SK-N-SH treated with all-trans-retinoic acid at 6 μM for 48 hours (cell line): ENCODE measurements around the gene DOK1.
"Not testable (repeated sequence)": the region's sequence is repeated elsewhere in the genome, so short reads cannot be mapped to it uniquely, and the experiment has no call there.

Experiments used
- ATAC-seq: fragments of 200-7000 bp; cut with Tn5 transposase; 3 replicates; pipeline ENCODE4 v1.9.1; 2020; ENCODE audit warnings: mild to moderate bottlenecking, moderate library complexity
- ARNTL ChIP-seq: fragments of 450-650 bp; formaldehyde crosslinking; IDR thresholded peaks from 2 replicates; pipeline ENCODE4 v1.5.0; 2020; ENCODE audit warnings: low read depth, mild to moderate bottlenecking, moderate library complexity, borderline replicate concordance
- BACH2 ChIP-seq: fragments of 250-450 bp; sonication (Bioruptor Pico); IDR thresholded peaks from 2 replicates; pipeline ENCODE4 v1.9.0; 2021; ENCODE audit warnings: mild to moderate bottlenecking, borderline replicate concordance
- CSDC2 ChIP-seq: fragments of 250-450 bp; sonication (Bioruptor Pico); IDR thresholded peaks from 2 replicates; pipeline ENCODE4 v1.5.0; 2020; ENCODE audit warnings: mild to moderate bottlenecking, moderate library complexity
- GLIS3 ChIP-seq: fragments of 250-450 bp; sonication (Bioruptor Pico); IDR thresholded peaks from 2 replicates; pipeline ENCODE4 v1.5.0; 2020; ENCODE audit warnings: mild to moderate bottlenecking, moderate library complexity
- ISL1 ChIP-seq: fragments of 250-450 bp; sonication (Bioruptor Pico); IDR thresholded peaks from 2 replicates; pipeline ENCODE4 v2.1.2; 2022; ENCODE audit warnings: mild to moderate bottlenecking, moderate library complexity
- OSR1 ChIP-seq: fragments of 250-450 bp; sonication (Bioruptor Pico); IDR thresholded peaks from 2 replicates; pipeline ENCODE4 v1.8.0; 2022; ENCODE audit warnings: moderate library complexity, mild to moderate bottlenecking, inconsistent platforms
- PPARA ChIP-seq: fragments of 250-450 bp; sonication (Bioruptor Pico); IDR thresholded peaks from 2 replicates; pipeline ENCODE4 v1.5.0; 2020; ENCODE audit warnings: mild to moderate bottlenecking, borderline replicate concordance
- RARB ChIP-seq: fragments of 250-450 bp; sonication (Bioruptor Pico); IDR thresholded peaks from 2 replicates; pipeline ENCODE4 v1.8.0; 2021; ENCODE audit warnings: mild to moderate bottlenecking, moderate library complexity
- SNAI2 ChIP-seq: fragments of 250-450 bp; sonication (Bioruptor Pico); IDR thresholded peaks from 2 replicates; pipeline ENCODE4 v1.5.0; 2020; ENCODE audit warnings: mild to moderate bottlenecking, moderate library complexity
- TOX ChIP-seq: fragments of 250-450 bp; sonication (Bioruptor Pico); IDR thresholded peaks from 2 replicates; pipeline ENCODE4 v1.8.0; 2021; ENCODE audit warnings: mild to moderate bottlenecking, moderate library complexity, borderline replicate concordance
- ZC3H10 ChIP-seq: fragments of 250-450 bp; sonication (Bioruptor Pico); IDR thresholded peaks from 2 replicates; pipeline ENCODE4 v1.5.1; 2021; ENCODE audit warnings: mild to moderate bottlenecking, moderate library complexity
- ZFP3 ChIP-seq: fragments of 250-450 bp; sonication (Bioruptor Pico); IDR thresholded peaks from 2 replicates; pipeline ENCODE4 v1.5.0; 2020; ENCODE audit warnings: mild to moderate bottlenecking, moderate library complexity
- ZFP30 ChIP-seq: fragments of 450-650 bp; formaldehyde crosslinking; IDR thresholded peaks from 2 replicates; pipeline ENCODE4 v1.5.0; 2022; ENCODE audit warnings: mild to moderate bottlenecking, moderate library complexity
- ZNF565 ChIP-seq: fragments of 450-650 bp; formaldehyde crosslinking; conservative IDR thresholded peaks from 2 replicates; pipeline ENCODE4 v1.5.0; 2020; ENCODE audit warnings: low read depth, mild to moderate bottlenecking, moderate library complexity
- ZNF70 ChIP-seq: fragments of 450-650 bp; formaldehyde crosslinking; IDR thresholded peaks from 2 replicates; pipeline ENCODE4 v1.5.0; 2020; ENCODE audit warnings: mild to moderate bottlenecking, moderate library complexity
- ZNF8 ChIP-seq: fragments of 450-650 bp; formaldehyde crosslinking; IDR thresholded peaks from 2 replicates; pipeline ENCODE4 v1.5.0; 2020; ENCODE audit warnings: mild to moderate bottlenecking, moderate library complexity
- TF ChIP-seq, protein P1 (sequence below): fragments of 250-450 bp; sonication (Bioruptor Pico); IDR thresholded peaks from 2 replicates; pipeline ENCODE4 v1.5.1; 2021; ENCODE audit warnings: mild to moderate bottlenecking, moderate library complexity
- TF ChIP-seq, protein P2 (sequence below): fragments of 250-450 bp; sonication (Bioruptor Pico); IDR thresholded peaks from 2 replicates; pipeline ENCODE4 v1.5.0; 2020; ENCODE audit warnings: mild to moderate bottlenecking, moderate library complexity
- TF ChIP-seq, protein P3 (sequence below): fragments of 250-450 bp; sonication (Bioruptor Pico); IDR thresholded peaks from 2 replicates; pipeline ENCODE4 v1.8.0; 2021; ENCODE audit warnings: low read depth, mild to moderate bottlenecking, moderate library complexity, borderline replicate concordance
- TF ChIP-seq, protein P4 (sequence below): fragments of 250-450 bp; sonication (Bioruptor Pico); IDR thresholded peaks from 2 replicates; pipeline ENCODE4 v1.5.1; 2020; ENCODE audit warnings: low read depth, mild to moderate bottlenecking, moderate library complexity
- TF ChIP-seq, protein P5 (sequence below): fragments of 250-450 bp; sonication (Bioruptor Pico); IDR thresholded peaks from 2 replicates; pipeline ENCODE4 v1.8.0; 2020; ENCODE audit warnings: mild to moderate bottlenecking, moderate library complexity, borderline replicate concordance

DOK1 gene

DNA sequence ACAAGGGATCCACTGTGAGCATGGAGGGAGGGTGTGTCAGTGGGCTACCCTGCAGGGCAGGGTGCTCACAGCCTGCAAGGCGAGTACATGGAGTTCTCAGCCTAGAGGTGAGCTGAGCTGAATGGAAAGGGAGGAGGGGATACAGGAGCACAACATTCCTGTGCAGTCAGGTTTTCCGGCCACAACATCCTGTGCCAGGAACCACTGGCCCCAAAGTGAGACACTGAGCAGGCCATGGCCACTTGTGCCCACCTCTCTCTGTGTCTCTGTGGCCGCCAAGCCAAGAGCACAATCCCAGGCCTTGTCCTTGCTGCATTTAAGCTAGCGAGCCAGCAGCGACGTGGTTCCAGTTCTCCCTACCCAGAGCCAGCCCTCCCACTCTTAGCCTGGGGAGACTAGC is 6.1 kb downstream of the DOK1 start:
- ATAC-seq, result peak; percentile 38
- TF ChIP-seq, protein P1, sequence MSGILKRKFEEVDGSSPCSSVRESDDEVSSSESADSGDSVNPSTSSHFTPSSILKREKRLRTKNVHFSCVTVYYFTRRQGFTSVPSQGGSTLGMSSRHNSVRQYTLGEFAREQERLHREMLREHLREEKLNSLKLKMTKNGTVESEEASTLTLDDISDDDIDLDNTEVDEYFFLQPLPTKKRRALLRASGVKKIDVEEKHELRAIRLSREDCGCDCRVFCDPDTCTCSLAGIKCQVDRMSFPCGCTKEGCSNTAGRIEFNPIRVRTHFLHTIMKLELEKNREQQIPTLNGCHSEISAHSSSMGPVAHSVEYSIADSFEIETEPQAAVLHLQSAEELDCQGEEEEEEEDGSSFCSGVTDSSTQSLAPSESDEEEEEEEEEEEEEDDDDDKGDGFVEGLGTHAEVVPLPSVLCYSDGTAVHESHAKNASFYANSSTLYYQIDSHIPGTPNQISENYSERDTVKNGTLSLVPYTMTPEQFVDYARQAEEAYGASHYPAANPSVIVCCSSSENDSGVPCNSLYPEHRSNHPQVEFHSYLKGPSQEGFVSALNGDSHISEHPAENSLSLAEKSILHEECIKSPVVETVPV (CRISPR knock-in tag), result no peak
- TF ChIP-seq ZNF565, result no peak

DNA sequence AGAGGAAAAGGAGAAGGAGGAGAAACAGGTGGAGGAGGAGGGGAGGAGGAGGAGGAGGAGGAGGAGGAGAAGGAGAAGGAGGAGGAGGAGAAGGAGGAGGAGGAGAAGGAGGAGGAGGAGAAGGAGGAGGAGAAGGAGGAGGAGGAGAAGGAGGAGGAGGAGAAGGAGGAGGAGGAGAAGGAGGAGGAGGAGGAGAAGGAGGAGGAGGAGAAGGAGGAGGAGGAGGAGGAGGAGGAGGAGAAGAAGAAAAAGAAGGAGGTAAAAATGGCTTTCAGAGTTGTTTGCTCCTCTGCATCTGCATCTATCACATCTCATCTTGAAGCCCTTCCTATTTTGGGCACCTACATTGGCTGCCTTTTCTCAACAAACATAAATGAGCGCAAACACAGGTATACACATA is 6.5 kb downstream of the DOK1 start:
- ATAC-seq, result not testable (repeated sequence)

DNA sequence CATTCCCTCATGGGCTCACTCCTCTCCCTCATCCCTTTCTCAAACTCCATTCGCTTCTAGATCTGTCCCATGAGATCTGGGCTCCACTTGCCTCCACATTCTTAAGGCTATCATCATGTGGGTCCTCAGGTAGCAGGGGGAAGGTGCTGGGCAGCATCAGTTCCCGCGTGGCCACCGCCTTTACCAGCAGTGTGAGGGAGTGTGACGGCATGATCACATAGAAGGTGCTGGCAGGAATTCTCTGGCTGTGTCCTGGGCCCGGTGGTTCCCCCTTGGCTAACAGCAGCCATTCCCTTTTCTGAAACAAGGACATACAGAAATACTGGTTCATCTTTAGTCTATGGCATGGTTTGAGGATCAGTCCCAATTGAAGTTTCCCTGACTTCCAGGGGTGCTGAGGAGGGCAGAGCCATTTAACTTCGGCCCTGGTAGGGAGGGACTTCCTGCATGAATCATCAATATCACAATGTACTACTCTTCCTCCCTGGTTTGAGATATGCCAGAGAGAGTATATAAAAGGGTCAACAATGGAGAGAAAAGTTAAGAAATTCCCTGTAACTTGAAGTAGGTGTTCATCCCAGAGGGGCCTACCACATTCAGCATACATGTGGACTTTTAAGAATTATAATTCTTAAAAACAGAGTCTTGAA is 7.7 kb downstream of the DOK1 start:
- ATAC-seq, result no peak
- TF ChIP-seq PPARA (CRISPR knock-in tag) (no peak), BACH2 (no peak), OSR1 (CRISPR knock-in tag) (no peak), ZFP30 (CRISPR knock-in tag) (no peak), TOX (CRISPR knock-in tag) (no peak), ISL1 (CRISPR knock-in tag) (no peak)

DNA sequence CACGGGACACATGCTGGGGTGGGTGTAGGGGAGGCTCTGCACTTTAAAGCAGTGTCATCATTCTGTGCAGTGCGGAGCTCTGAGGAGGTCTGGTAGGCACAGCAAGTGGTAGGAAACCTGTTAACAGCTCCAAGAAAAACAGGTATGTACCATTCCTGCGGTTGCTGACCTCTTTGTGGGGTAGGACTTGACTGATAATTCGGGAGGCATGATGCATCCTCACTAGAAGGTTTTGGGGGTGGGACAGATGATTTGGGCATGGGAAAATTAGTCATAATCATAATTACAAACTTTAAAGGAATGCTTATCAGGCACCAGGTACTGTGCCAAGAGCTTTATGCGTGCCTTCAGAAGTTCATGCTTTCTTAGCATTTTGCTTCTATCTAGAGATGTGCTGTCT is 9.7 kb downstream of the DOK1 start:
- ATAC-seq, result peak; percentile 4; the same call in 2 of the 3 replicates
- TF ChIP-seq, protein P2, sequence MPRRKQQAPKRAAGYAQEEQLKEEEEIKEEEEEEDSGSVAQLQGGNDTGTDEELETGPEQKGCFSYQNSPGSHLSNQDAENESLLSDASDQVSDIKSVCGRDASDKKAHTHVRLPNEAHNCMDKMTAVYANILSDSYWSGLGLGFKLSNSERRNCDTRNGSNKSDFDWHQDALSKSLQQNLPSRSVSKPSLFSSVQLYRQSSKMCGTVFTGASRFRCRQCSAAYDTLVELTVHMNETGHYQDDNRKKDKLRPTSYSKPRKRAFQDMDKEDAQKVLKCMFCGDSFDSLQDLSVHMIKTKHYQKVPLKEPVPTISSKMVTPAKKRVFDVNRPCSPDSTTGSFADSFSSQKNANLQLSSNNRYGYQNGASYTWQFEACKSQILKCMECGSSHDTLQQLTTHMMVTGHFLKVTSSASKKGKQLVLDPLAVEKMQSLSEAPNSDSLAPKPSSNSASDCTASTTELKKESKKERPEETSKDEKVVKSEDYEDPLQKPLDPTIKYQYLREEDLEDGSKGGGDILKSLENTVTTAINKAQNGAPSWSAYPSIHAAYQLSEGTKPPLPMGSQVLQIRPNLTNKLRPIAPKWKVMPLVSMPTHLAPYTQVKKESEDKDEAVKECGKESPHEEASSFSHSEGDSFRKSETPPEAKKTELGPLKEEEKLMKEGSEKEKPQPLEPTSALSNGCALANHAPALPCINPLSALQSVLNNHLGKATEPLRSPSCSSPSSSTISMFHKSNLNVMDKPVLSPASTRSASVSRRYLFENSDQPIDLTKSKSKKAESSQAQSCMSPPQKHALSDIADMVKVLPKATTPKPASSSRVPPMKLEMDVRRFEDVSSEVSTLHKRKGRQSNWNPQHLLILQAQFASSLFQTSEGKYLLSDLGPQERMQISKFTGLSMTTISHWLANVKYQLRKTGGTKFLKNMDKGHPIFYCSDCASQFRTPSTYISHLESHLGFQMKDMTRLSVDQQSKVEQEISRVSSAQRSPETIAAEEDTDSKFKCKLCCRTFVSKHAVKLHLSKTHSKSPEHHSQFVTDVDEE, result no peak
- TF ChIP-seq, protein P3, sequence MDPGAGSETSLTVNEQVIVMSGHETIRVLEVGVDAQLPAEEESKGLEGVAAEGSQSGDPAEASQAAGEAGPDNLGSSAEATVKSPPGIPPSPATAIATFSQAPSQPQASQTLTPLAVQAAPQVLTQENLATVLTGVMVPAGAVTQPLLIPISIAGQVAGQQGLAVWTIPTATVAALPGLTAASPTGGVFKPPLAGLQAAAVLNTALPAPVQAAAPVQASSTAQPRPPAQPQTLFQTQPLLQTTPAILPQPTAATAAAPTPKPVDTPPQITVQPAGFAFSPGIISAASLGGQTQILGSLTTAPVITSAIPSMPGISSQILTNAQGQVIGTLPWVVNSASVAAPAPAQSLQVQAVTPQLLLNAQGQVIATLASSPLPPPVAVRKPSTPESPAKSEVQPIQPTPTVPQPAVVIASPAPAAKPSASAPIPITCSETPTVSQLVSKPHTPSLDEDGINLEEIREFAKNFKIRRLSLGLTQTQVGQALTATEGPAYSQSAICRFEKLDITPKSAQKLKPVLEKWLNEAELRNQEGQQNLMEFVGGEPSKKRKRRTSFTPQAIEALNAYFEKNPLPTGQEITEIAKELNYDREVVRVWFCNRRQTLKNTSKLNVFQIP, result no peak
- TF ChIP-seq ISL1 (CRISPR knock-in tag), result no peak
- no peak for TF ChIP-seq RARB (CRISPR knock-in tag)
- TF ChIP-seq, protein P4, sequence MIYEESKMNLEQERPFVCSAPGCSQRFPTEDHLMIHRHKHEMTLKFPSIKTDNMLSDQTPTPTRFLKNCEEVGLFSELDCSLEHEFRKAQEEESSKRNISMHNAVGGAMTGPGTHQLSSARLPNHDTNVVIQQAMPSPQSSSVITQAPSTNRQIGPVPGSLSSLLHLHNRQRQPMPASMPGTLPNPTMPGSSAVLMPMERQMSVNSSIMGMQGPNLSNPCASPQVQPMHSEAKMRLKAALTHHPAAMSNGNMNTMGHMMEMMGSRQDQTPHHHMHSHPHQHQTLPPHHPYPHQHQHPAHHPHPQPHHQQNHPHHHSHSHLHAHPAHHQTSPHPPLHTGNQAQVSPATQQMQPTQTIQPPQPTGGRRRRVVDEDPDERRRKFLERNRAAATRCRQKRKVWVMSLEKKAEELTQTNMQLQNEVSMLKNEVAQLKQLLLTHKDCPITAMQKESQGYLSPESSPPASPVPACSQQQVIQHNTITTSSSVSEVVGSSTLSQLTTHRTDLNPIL (CRISPR knock-in tag), result no peak
- no peak for TF ChIP-seq SNAI2 (CRISPR knock-in tag)
- TF ChIP-seq ZFP30 (CRISPR knock-in tag), result no peak
- no peak for TF ChIP-seq PPARA (CRISPR knock-in tag)
- TF ChIP-seq ZC3H10 (CRISPR knock-in tag), result no peak
- no peak for TF ChIP-seq ZFP3 (CRISPR knock-in tag)
- TF ChIP-seq ZNF70 (CRISPR knock-in tag), result no peak
- no peak for TF ChIP-seq BACH2
- TF ChIP-seq CSDC2 (CRISPR knock-in tag), result no peak
- TF ChIP-seq, protein P1 (CRISPR knock-in tag), result no peak
- TF ChIP-seq ARNTL (CRISPR knock-in tag), result no peak
- TF ChIP-seq, protein P5, sequence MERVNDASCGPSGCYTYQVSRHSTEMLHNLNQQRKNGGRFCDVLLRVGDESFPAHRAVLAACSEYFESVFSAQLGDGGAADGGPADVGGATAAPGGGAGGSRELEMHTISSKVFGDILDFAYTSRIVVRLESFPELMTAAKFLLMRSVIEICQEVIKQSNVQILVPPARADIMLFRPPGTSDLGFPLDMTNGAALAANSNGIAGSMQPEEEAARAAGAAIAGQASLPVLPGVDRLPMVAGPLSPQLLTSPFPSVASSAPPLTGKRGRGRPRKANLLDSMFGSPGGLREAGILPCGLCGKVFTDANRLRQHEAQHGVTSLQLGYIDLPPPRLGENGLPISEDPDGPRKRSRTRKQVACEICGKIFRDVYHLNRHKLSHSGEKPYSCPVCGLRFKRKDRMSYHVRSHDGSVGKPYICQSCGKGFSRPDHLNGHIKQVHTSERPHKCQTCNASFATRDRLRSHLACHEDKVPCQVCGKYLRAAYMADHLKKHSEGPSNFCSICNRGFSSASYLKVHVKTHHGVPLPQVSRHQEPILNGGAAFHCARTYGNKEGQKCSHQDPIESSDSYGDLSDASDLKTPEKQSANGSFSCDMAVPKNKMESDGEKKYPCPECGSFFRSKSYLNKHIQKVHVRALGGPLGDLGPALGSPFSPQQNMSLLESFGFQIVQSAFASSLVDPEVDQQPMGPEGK (CRISPR knock-in tag), result no peak
- TF ChIP-seq GLIS3 (CRISPR knock-in tag), result no peak
- TF ChIP-seq ZNF565, result no peak
- TF ChIP-seq TOX (CRISPR knock-in tag), result no peak
- TF ChIP-seq ZNF8, result no peak
- TF ChIP-seq, all 23 proteins: peak for 0
